GM10248 (cell line): ENCODE results near the gene LIPE.

Source experiments
- CTCF ChIA-PET: fragments of 300-600 bp; sonication (Branson Sonifier 250); formaldehyde crosslinking; extraction: SDS; loops from one replicate; lab custom pipeline; 2021; ENCODE audit warnings: antibody characterized with exemption; lab: Yijun Ruan, JAX
- POLR2A ChIA-PET: fragments of 350-650 bp; sonication (Branson Sonifier 250); formaldehyde crosslinking; extraction: SDS; loops from one replicate; lab custom pipeline; 2020; ENCODE audit warnings: antibody characterized with exemption; lab: Yijun Ruan, JAX
- DNase-seq: peaks from one replicate; pipeline ENCODE4 v3.0.0; 2012; ENCODE audit errors: extremely low spot score
- TF ChIP-seq, protein P1 (sequence below): IDR thresholded peaks from 2 replicates; pipeline ENCODE4 v1.5.1; 2012; ENCODE audit warnings: mild to moderate bottlenecking, low read depth; ENCODE audit errors: extremely low read depth, missing control alignments, control extremely low read depth

Gene LIPE

GRCh38 chr19:42367929-42368328 is 59.3 kb downstream of the LIPE start:
- no peak for DNase-seq
- ChIA-PET CTCF (interaction anchor here (1.6 kb wide), 1 partner anchor 33 kb away, joined by 4 read pairs; no protein-coding TSS in a partner anchor), POLR2A (no interaction called here)
- TF ChIP-seq, protein P1, sequence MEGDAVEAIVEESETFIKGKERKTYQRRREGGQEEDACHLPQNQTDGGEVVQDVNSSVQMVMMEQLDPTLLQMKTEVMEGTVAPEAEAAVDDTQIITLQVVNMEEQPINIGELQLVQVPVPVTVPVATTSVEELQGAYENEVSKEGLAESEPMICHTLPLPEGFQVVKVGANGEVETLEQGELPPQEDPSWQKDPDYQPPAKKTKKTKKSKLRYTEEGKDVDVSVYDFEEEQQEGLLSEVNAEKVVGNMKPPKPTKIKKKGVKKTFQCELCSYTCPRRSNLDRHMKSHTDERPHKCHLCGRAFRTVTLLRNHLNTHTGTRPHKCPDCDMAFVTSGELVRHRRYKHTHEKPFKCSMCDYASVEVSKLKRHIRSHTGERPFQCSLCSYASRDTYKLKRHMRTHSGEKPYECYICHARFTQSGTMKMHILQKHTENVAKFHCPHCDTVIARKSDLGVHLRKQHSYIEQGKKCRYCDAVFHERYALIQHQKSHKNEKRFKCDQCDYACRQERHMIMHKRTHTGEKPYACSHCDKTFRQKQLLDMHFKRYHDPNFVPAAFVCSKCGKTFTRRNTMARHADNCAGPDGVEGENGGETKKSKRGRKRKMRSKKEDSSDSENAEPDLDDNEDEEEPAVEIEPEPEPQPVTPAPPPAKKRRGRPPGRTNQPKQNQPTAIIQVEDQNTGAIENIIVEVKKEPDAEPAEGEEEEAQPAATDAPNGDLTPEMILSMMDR, result no peak

DNA sequence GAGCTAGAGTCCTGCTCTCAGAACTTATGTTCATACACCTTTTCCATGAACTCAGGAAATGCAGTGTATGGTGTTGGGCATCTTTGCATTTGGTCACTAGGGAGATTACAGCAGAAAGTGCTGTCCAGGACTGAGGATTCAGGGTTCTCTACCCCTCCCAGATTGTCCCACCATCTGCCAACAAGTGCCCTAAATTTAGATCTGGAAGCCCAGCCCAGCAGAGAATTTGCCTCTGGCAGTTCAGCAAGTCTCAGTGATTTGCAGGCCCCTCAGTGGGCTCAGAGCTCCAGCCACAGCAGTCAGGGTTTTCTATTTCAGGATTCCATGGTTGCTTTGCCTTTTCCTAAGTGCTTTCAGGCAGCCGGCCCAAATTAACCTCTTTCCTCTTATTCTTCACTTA is 60.5 kb downstream of the LIPE start:
- POLR2A ChIA-PET, result no interaction called here
- no peak for DNase-seq
- TF ChIP-seq, protein P1, result no peak
- CTCF ChIA-PET, result no interaction called here

DNA sequence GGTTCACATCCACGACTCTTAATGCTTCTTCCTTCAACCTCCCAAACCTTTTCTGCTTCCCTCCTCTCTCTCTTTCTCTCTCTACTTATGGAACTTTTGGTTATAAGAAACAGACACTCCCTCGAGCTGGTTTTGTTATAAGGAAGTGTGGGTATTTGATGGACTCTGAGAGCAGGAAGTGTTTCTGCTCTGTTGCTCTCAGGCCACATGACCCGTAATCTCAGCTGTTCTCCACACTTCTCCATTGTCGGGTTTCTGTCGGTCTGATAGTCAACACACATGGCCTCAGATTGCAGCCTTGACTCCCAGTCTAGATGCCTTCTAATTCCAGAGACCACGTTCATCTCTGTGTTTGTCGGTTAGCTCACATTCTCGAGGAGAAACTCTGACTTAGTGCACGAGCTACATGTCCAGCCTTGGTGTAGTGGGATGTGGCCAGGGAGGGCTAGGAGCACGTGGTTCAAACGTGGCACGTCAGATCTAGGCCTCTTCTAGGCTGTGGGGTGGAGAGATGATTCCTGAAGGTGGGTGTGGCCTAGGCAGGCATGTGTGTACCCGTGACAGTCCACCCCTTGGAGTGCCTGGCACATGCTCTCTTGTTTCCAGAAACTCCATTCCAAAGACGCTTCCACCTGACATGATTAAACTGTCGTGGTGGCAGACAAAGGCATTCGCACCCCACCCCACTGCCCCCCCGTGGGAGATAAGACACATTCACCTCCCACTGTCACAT is 63.4 kb downstream of the LIPE start:
- CTCF ChIA-PET, result interaction anchor here (0.9 to 1.8 kb wide), 2 partner anchors 16 to 56 kb away, joined by 4 read pairs; no protein-coding TSS in a partner anchor
- peak; percentile 71 for DNase-seq
- TF ChIP-seq, protein P1, result no peak

DNA sequence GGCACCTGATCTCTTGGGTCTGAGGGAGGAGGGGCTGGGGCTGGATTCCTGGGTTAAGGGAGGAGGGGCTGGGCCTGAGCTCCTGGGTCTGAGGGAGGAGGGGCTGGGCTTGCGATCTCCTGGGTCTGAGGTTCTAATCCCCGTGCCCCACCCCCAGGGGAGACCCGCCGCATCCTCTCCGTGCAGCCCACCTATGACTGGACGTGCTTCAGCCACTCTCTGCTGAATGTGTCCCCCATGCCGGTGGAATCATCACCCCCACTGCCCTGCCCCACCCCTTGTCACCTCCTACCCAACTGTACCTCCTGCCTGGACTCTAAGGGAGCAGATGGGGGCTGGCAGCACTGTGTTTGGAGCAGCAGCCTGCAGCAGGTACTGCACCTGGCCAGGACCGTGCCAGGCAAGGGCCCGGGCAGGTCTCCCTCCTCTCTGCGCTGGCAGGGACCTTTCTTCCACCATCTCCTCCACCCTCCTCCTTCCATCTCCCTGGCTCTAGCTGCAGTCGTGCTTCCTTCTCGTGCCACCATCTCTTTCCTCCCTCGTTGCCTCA is 64.2 kb downstream of the LIPE start:
- DNase-seq, result no peak
- ChIA-PET POLR2A (no interaction called here), CTCF (no interaction called here)
- TF ChIP-seq, protein P1, result no peak

More for the DNA sequence above, 63.4 kb downstream of the LIPE start:
- POLR2A ChIA-PET, result no interaction called here

GRCh38 chr19:42362342-42362741 is 64.8 kb downstream of the LIPE start:
- TF ChIP-seq, protein P1, result no peak
- POLR2A ChIA-PET, result no interaction called here
- DNase-seq, result no peak
- CTCF ChIA-PET, result no interaction called here

GRCh38 chr19:42361545-42361910 is 65.7 kb downstream of the LIPE start:
- CTCF ChIA-PET, result no interaction called here
- DNase-seq, result no peak
- TF ChIP-seq, protein P1, result no peak
- POLR2A ChIA-PET, result no interaction called here
